ENCODE results near the gene RAB36. TPM values are rescaled to one million over a fixed set of nuclear protein-coding genes. Genes with fewer than 3 reads are reported as not detected.

The RAB36 gene
- total RNA-seq, 2 experiments from 2014 or later: 0.41 to 3.0 TPM

DNA sequence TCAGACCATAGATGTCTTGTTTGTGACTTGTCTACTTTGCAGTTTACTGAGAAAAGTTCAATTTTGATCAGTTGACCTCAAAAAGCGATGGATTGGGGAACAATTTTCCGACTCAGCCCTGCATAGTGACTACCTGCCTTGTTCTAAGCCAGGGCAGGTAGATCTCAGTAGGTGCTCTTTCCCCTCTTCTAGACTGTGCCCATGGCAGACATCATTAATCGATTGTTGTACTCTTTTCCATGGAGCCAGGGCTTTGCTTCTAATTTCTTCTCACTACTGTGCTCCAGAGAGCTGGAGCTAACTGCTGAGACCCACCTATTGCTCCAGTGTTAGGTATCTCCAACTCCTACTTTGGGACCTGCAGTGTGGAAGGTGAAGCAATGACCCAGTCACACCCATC is 9.9 kb downstream of the RAB36 start:
- Histone ChIP-seq H2AFZ (ENCODE audit: low read length) (no peak overlapping the region), H4K20me1 (ENCODE audit: insufficient read depth, low read length) (no peaks in the 10 kb centered on the region), H3K4me1 (ENCODE audit: insufficient read depth, low read length, poor library complexity, severe bottlenecking) (peaks cover 58% of the 10 kb centered on the region), H3K27ac (ENCODE audit: low read depth, low read length, poor library complexity, severe bottlenecking) (no peak overlapping the region), H3K36me3 (ENCODE audit: insufficient read depth, low read length) (no peaks in the 10 kb centered on the region), H3K4me3 (ENCODE audit: low read depth, low read length, poor library complexity, severe bottlenecking) (no peak overlapping the region), H3K79me2 (ENCODE audit: insufficient read depth, low read depth, low read length) (no peaks in the 10 kb centered on the region), H3K9me3 (ENCODE audit: low read length) (no peaks in the 10 kb centered on the region), H3K9me2 (ENCODE audit: insufficient read depth, low read length) (no peaks in the 10 kb centered on the region), H3K4me2 (ENCODE audit: low read length) (no peak overlapping the region)
- TF ChIP-seq EZH2phosphoT487 (IDR thresholded peaks at IDR 0.05; ENCODE audit: borderline replicate concordance, low read depth, low read length) (no peak), CTCF (conservative IDR thresholded peaks at IDR 0.05; ENCODE audit: low read length) (no peak)
- CTCF ChIA-PET (ENCODE audit: unreplicated experiment): no interaction called here
- intact Hi-C loops (cut with micrococcal nuclease; ENCODE audit: unreplicated experiment): no loop called here
- no peak for DNase-seq (ENCODE audit: low spot score)
- POLR2A ChIA-PET: interaction anchor here (1.2 kb wide), 1 partner anchor 8 kb away, joined by 3 read pairs; no protein-coding TSS in a partner anchor
- BruUV-seq (replicated peaks): no TSS peak

GRCh38 chr22:23155831-23156230 is 10.6 kb downstream of the RAB36 start:
- H3K4me3 ChIP-seq (ENCODE audit: low read depth, low read length, poor library complexity, severe bottlenecking): no peak overlapping the region
- no TSS peak for BruUV-seq (replicated peaks)
- no peak for DNase-seq (ENCODE audit: low spot score)
- CTCF ChIA-PET (ENCODE audit: unreplicated experiment): interaction anchor here (0.6 kb wide), 1 partner anchor 150 kb away, joined by 3 read pairs; no protein-coding TSS in a partner anchor
- H4K20me1 ChIP-seq (ENCODE audit: insufficient read depth, low read length): no peaks in the 10 kb centered on the region
- peak overlapping the region; percentile 75; the same call in 1 of the 2 replicates for H3K4me2 ChIP-seq (ENCODE audit: low read length)
- H3K9me2 ChIP-seq (ENCODE audit: insufficient read depth, low read length): no peaks in the 10 kb centered on the region
- H3K9me3 ChIP-seq (ENCODE audit: low read length): no peaks in the 10 kb centered on the region
- no peak overlapping the region for H2AFZ ChIP-seq (ENCODE audit: low read length)
- peaks cover 58% of the 10 kb centered on the region for H3K4me1 ChIP-seq (ENCODE audit: insufficient read depth, low read length, poor library complexity, severe bottlenecking)
- no peaks in the 10 kb centered on the region for H3K79me2 ChIP-seq (ENCODE audit: insufficient read depth, low read depth, low read length)
- H3K27ac ChIP-seq (ENCODE audit: low read depth, low read length, poor library complexity, severe bottlenecking): peak overlapping the region; percentile 70
- H3K36me3 ChIP-seq (ENCODE audit: insufficient read depth, low read length): no peaks in the 10 kb centered on the region
- no peak for TF ChIP-seq EZH2phosphoT487 (IDR thresholded peaks at IDR 0.05; ENCODE audit: borderline replicate concordance, low read depth, low read length)
- no peak for TF ChIP-seq CTCF (conservative IDR thresholded peaks at IDR 0.05; ENCODE audit: low read length)
- POLR2A ChIA-PET: interaction anchor here (2.0 kb wide), 1 partner anchor 11 kb away, joined by 4 read pairs; the partner anchor contains the start of gene RAB36
- intact Hi-C loops (cut with micrococcal nuclease; ENCODE audit: unreplicated experiment): no loop called here

- H3K27ac ChIP-seq (ENCODE audit: low read depth, low read length, poor library complexity, severe bottlenecking): peak overlapping the region; percentile 70
- peak overlapping the region; percentile 75 for H3K4me2 ChIP-seq (ENCODE audit: low read length)
- intact Hi-C loops (cut with micrococcal nuclease; ENCODE audit: unreplicated experiment): no loop called here
- H3K4me3 ChIP-seq (ENCODE audit: low read depth, low read length, poor library complexity, severe bottlenecking): no peak overlapping the region
- no peak for DNase-seq (ENCODE audit: low spot score)
- no peaks in the 10 kb centered on the region for H3K9me2 ChIP-seq (ENCODE audit: insufficient read depth, low read length)
- no peaks in the 10 kb centered on the region for H3K79me2 ChIP-seq (ENCODE audit: insufficient read depth, low read depth, low read length)
- no TSS peak for BruUV-seq (replicated peaks)
- H3K9me3 ChIP-seq (ENCODE audit: low read length): no peaks in the 10 kb centered on the region
- POLR2A ChIA-PET: interaction anchor here (2.0 kb wide), 1 partner anchor 12 kb away, joined by 4 read pairs; the partner anchor contains the start of gene RAB36
- H2AFZ ChIP-seq (ENCODE audit: low read length): peak overlapping the region; percentile 86; the same call in 1 of the 2 replicates
- TF ChIP-seq EZH2phosphoT487 (IDR thresholded peaks at IDR 0.05; ENCODE audit: borderline replicate concordance, low read depth, low read length) (no peak), CTCF (conservative IDR thresholded peaks at IDR 0.05; ENCODE audit: low read length) (no peak)
- no peaks in the 10 kb centered on the region for H4K20me1 ChIP-seq (ENCODE audit: insufficient read depth, low read length)
- CTCF ChIA-PET (ENCODE audit: unreplicated experiment): interaction anchor here (0.6 kb wide), 1 partner anchor 149 kb away, joined by 3 read pairs; no protein-coding TSS in a partner anchor
- H3K36me3 ChIP-seq (ENCODE audit: insufficient read depth, low read length): no peaks in the 10 kb centered on the region
- peaks cover 58% of the 10 kb centered on the region for H3K4me1 ChIP-seq (ENCODE audit: insufficient read depth, low read length, poor library complexity, severe bottlenecking)
Observed at GRCh38 chr22:23156286-23156685, 11.0 kb downstream of the RAB36 start.
